GM12878 (cell line): Measurements from ENCODE around the gene CCRL2.

Experiments used
- ATF7 ChIP-seq: fragments of 450-650 bp; IDR thresholded peaks from 2 replicates; pipeline ENCODE4 v1.6.1; 2016; ENCODE audit warnings: low read depth, mild to moderate bottlenecking
- EZH2 ChIP-seq: IDR thresholded peaks from 2 replicates; pipeline ENCODE4 v1.6.1; 2012; ENCODE audit warnings: low read depth, mild to moderate bottlenecking, control low read depth, inconsistent platforms, low read length, borderline replicate concordance; ENCODE audit not compliant: control insufficient read depth
- NBN ChIP-seq: fragments of 450-650 bp; IDR thresholded peaks from 2 replicates; pipeline ENCODE4 v1.6.1; 2016
- SIX5 ChIP-seq: IDR thresholded peaks from 2 replicates; pipeline ENCODE4 v1.6.1; 2011; ENCODE audit warnings: mild to moderate bottlenecking, low read depth, low read length, moderate library complexity; ENCODE audit not compliant: severe bottlenecking
- TF ChIP-seq, protein P1 (sequence below), 3 experiments: IDR thresholded peaks in 2 of 3; conservative IDR thresholded peaks in 1 of 3; 2 replicates each; pipeline ENCODE4 v1.5.1; 2011; ENCODE audit warnings: low read depth in 3 of 3, low read length in 3 of 3, mild to moderate bottlenecking in 3 of 3, control low read depth in 2 of 3, moderate library complexity in 2 of 3, inconsistent platforms in 1 of 3, mixed read lengths in 1 of 3; ENCODE audit not compliant: control insufficient read depth in 2 of 3, insufficient read depth in 1 of 3; ENCODE audit errors: extremely low read depth in 1 of 3

DNA sequence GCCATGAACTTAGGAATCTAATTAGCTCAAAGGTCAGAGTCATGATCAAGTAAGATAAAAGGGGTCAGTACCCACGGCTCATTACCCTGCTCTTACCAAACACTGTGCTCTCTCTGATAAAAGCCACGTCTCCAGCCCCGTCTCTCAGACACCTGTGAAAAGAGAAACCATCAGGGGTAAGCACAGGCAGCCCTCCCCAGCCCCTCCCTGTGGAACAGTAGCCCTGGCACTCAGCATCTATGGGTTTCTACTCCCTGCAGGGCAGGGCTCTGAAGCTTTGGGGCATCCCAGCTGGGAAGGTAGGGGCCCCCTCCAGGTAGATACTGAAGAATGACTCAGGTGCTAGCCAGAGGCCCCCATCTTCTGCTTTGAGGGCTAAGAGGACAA lies 47.1 kb downstream of the CCRL2 start:
- TF ChIP-seq, protein P1, sequence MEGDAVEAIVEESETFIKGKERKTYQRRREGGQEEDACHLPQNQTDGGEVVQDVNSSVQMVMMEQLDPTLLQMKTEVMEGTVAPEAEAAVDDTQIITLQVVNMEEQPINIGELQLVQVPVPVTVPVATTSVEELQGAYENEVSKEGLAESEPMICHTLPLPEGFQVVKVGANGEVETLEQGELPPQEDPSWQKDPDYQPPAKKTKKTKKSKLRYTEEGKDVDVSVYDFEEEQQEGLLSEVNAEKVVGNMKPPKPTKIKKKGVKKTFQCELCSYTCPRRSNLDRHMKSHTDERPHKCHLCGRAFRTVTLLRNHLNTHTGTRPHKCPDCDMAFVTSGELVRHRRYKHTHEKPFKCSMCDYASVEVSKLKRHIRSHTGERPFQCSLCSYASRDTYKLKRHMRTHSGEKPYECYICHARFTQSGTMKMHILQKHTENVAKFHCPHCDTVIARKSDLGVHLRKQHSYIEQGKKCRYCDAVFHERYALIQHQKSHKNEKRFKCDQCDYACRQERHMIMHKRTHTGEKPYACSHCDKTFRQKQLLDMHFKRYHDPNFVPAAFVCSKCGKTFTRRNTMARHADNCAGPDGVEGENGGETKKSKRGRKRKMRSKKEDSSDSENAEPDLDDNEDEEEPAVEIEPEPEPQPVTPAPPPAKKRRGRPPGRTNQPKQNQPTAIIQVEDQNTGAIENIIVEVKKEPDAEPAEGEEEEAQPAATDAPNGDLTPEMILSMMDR (IDR thresholded peaks at IDR 0.05 in 2 of 3, conservative IDR thresholded peaks at IDR 0.05 in 1 of 3; ENCODE audit: control insufficient read depth in 2 of 3, extremely low read depth in 1 of 3, insufficient read depth in 1 of 3, low read depth in 3 of 3, low read length in 3 of 3), result no peak
- TF ChIP-seq SIX5 (no peak), NBN (no peak), ATF7 (no peak), EZH2 (no peak)
